Omental fat pad (tissue), 4 donors: ENCODE results near the gene KEL. TPM values are rescaled to one million over a fixed set of nuclear protein-coding genes. Genes with fewer than 3 reads are reported as not detected.

Experiments used
- ATAC-seq: fragments of 150-250 bp; one replicate; pipeline ENCODE4 v1.9.1; 2016; ENCODE audit warnings: mild to moderate bottlenecking, moderate library complexity; ENCODE audit not compliant: low FRiP score
- DNase-seq: peaks from one replicate; pipeline ENCODE4 v3.0.0-alpha.2; 2019; ENCODE audit warnings: low spot score
- CTCF ChIP-seq, 3 donors: fragments of 450-650 bp; IDR thresholded peaks; one replicate each; pipeline ENCODE4 v1.5.1; 2016 to 2017; ENCODE audit warnings: antibody characterized with exemption in 3 of 3, mild to moderate bottlenecking in 3 of 3, moderate library complexity in 2 of 3
- total RNA-seq, 4 donors: library from RNA; depleted of rRNA; stranded (reverse); fragments of >200 nt; gene quantifications; one replicate each; pipeline ENCODE4 v1.1.0, GENCODE V29; 2016

KEL gene
- total RNA-seq, 4 donors from 2014 or later, result 0.28 to 0.96 TPM; not detected in 2

- ATAC-seq, result no peak
These were observed 60.5 kb downstream of the KEL start for GRCh38 chr7:142901426-142902259.

GRCh38 chr7:142899661-142900060 is 62.5 kb downstream of the KEL start:
- ATAC-seq, result no peak
- TF ChIP-seq CTCF (IDR thresholded peaks at IDR 0.05), result no peak
- no peak for DNase-seq

More at GRCh38 chr7:142901426-142902259, 60.5 kb downstream of the KEL start:
- no peak for TF ChIP-seq CTCF (IDR thresholded peaks at IDR 0.05)
- no peak for DNase-seq

- DNase-seq (no peak), ATAC-seq (no peak)
These were observed 63.6 kb downstream of the KEL start for GRCh38 chr7:142898377-142899170.

GRCh38 chr7:142897691-142898090 is 64.5 kb downstream of the KEL start:
- ATAC-seq (no peak), DNase-seq (no peak)
- TF ChIP-seq CTCF (IDR thresholded peaks at IDR 0.05), result no peak

More at GRCh38 chr7:142898377-142899170, 63.6 kb downstream of the KEL start:
- no peak for TF ChIP-seq CTCF (IDR thresholded peaks at IDR 0.05)

- no peak for ATAC-seq
- no peak for TF ChIP-seq CTCF (IDR thresholded peaks at IDR 0.05)
- no peak for DNase-seq
These were observed 65.3 kb downstream of the KEL start for GRCh38 chr7:142896741-142897379.

- TF ChIP-seq CTCF (IDR thresholded peaks at IDR 0.05), result no peak
- ATAC-seq (no peak), DNase-seq (no peak)
These were observed 66.0 kb downstream of the KEL start for GRCh38 chr7:142896151-142896550.
